Karpas-422 (cell line): ENCODE measurements around the gene SLX4. TPM values are rescaled to one million over a fixed set of nuclear protein-coding genes. Genes with fewer than 3 reads are reported as not detected.

Experiments used
- DNase-seq: peaks from one replicate; pipeline ENCODE4 v3.0.0-alpha.2; 2015
- H2AFZ ChIP-seq: fragments of 200-600 bp; sonication (generic); 2 replicates; pipeline ENCODE4 v1.6.1; 2014; ENCODE audit warnings: antibody characterized with exemption, low read length, mixed read lengths
- H3K27ac ChIP-seq: fragments of 200-600 bp; sonication (generic); 2 replicates; pipeline ENCODE4 v1.5.1; 2014; ENCODE audit warnings: mild to moderate bottlenecking, low read length, moderate library complexity
- H3K27me3 ChIP-seq: fragments of 200-600 bp; sonication (generic); 2 replicates; pipeline ENCODE4 v1.6.1; 2014; ENCODE audit warnings: low read length, mixed read lengths
- H3K36me3 ChIP-seq: fragments of 200-600 bp; sonication (generic); 2 replicates; pipeline ENCODE4 v1.6.1; 2014; ENCODE audit warnings: low read length, mixed read lengths; ENCODE audit not compliant: insufficient read depth
- H3K4me1 ChIP-seq: fragments of 200-600 bp; sonication (generic); 2 replicates; pipeline ENCODE4 v1.6.1; 2014; ENCODE audit warnings: mild to moderate bottlenecking, low read length, mixed read lengths
- H3K4me2 ChIP-seq: fragments of 200-600 bp; sonication (generic); 2 replicates; pipeline ENCODE4 v1.6.1; 2014; ENCODE audit warnings: low read length, low read depth, mild to moderate bottlenecking; ENCODE audit not compliant: poor library complexity, severe bottlenecking
- H3K4me3 ChIP-seq: fragments of 200-600 bp; sonication (generic); 2 replicates; pipeline ENCODE4 v1.5.1; 2014; ENCODE audit warnings: mild to moderate bottlenecking, antibody characterized with exemption, low read length, mixed read lengths
- H3K79me2 ChIP-seq: fragments of 200-600 bp; sonication (generic); 2 replicates; pipeline ENCODE4 v1.6.1; 2014; ENCODE audit warnings: mild to moderate bottlenecking, low read length, mixed read lengths
- H3K9ac ChIP-seq: fragments of 200-600 bp; sonication (generic); 2 replicates; pipeline ENCODE4 v1.6.0; 2014; ENCODE audit warnings: low read length
- H3K9me2 ChIP-seq: fragments of 200-600 bp; sonication (generic), shearing (Covaris generic); replicated peaks from 2 replicates; pipeline ENCODE4 v1.6.0; 2014; ENCODE audit warnings: mild to moderate bottlenecking, low read length, moderate library complexity; ENCODE audit not compliant: insufficient read depth
- H3K9me3 ChIP-seq: fragments of 300-700, 200-600 bp; sonication (generic); 2 replicates; pipeline ENCODE4 v1.6.1; 2014; ENCODE audit warnings: low read length, mixed read lengths
- H4K20me1 ChIP-seq: fragments of 200-600 bp; sonication (generic); 2 replicates; pipeline ENCODE4 v1.6.1; 2014; ENCODE audit warnings: mild to moderate bottlenecking, antibody characterized with exemption, low read length, low read depth; ENCODE audit not compliant: insufficient read depth
- total RNA-seq: library from RNA; depleted of rRNA; stranded (reverse); fragments of >200 nt; shearing (Covaris generic); gene quantifications from 2 replicates; pipeline ENCODE4 v1.2.3, GENCODE V29; 2014; ENCODE audit warnings: low replicate concordance

The SLX4 gene
- total RNA-seq, 1 experiment from 2014 or later = 9.1 TPM

DNA sequence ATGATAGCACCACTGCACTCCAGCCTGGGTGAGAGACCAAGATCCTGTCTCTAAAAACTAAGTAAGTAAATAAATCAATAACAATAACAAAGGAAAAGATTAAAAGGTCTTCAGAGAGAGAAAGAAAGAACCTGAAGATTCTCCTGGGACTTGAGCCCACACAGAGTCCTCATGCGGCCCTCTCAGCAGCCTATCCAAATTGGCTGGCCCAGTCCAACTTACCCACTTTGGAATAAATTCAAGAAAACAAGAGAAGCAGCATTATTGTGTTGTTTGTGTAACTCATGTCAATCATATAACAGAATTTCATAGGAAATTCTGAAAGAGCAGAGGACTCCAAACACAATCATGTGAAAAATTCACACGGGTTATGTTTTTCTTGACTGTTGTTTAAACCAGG, 3.8 kb downstream of the SLX4 start:
- peak overlapping the region; percentile 34 for H3K4me2 ChIP-seq
- H3K79me2 ChIP-seq = peaks cover 43% of the 10 kb centered on the region

DNA sequence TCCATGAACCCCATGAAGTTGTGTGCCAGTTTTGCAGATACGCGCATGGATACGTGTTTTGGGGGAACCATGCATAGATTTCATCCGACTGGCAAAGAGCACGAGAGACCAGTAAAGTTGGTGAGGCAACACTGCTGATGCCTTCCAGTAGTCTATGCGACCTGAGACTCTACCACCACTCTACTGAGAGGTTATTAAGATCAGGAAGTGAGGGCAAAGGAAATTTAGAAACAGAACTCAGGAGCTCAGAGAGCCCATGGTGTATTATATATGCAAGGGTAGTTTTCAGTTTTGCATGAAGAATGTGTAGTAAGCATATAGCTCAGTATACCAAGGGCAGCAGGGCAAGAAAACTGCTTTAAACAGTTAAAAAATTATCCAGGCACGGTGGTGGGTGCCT, 4.2 kb downstream of the SLX4 start:
- Histone ChIP-seq H3K27ac (peak overlapping the region; percentile 84), H3K9ac (peak overlapping the region; percentile 34; the same call in 1 of the 2 replicates), H4K20me1 (no peaks in the 10 kb centered on the region), H3K27me3 (no peaks in the 10 kb centered on the region), H3K4me2 (peak overlapping the region; percentile 34), H3K79me2 (peaks cover 39% of the 10 kb centered on the region), H3K9me2 (no peaks in the 10 kb centered on the region), H3K4me1 (peaks cover 38% of the 10 kb centered on the region), H3K36me3 (peaks cover 11% of the 10 kb centered on the region; the same call in 1 of the 2 replicates), H3K9me3 (no peaks in the 10 kb centered on the region), H3K4me3 (peak overlapping the region; percentile 21; the same call in 1 of the 2 replicates), H2AFZ (no peak overlapping the region)
- peak; percentile 65 for DNase-seq

More for the DNA sequence above, 3.8 kb downstream of the SLX4 start:
- Histone ChIP-seq H3K4me3 (peak overlapping the region; percentile 21; the same call in 1 of the 2 replicates), H3K4me1 (peaks cover 39% of the 10 kb centered on the region), H4K20me1 (no peaks in the 10 kb centered on the region), H3K27me3 (no peaks in the 10 kb centered on the region), H3K9me2 (no peaks in the 10 kb centered on the region), H2AFZ (no peak overlapping the region), H3K27ac (peak overlapping the region; percentile 84), H3K36me3 (peaks cover 11% of the 10 kb centered on the region; the same call in 1 of the 2 replicates), H3K9me3 (no peaks in the 10 kb centered on the region), H3K9ac (peak overlapping the region; percentile 34)
- no peak for DNase-seq

DNA sequence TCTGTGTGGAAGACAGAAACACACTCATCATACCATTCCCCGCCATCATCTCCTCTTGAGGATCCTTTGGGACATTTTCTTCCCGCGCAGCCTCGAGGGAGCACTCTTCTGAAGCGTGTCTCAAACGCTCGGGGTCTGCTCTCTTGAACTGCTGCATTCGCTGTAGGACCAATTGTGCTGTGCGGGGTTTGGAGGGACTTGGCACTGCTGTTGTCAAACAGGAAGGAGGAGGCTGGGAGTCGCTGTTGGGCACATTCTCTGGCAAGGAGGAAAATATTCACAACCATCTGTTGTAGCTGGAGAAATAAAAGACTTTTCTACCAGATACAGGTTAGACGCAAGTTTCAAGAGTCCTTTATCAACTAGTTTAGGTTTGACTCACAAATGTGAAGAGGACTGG, 5.0 kb downstream of the SLX4 start:
- Histone ChIP-seq H3K27ac (peak overlapping the region; percentile 84), H3K27me3 (no peaks in the 10 kb centered on the region), H3K4me3 (no peak overlapping the region), H3K79me2 (peaks cover 33% of the 10 kb centered on the region), H2AFZ (no peak overlapping the region), H3K4me2 (no peak overlapping the region), H4K20me1 (no peaks in the 10 kb centered on the region), H3K36me3 (peaks cover 16% of the 10 kb centered on the region), H3K9ac (no peak overlapping the region), H3K4me1 (peaks cover 38% of the 10 kb centered on the region), H3K9me2 (no peaks in the 10 kb centered on the region), H3K9me3 (no peaks in the 10 kb centered on the region)
- no peak for DNase-seq

- peaks cover 8% of the 10 kb centered on the region for H3K4me1 ChIP-seq
- H3K79me2 ChIP-seq = 0 out of 2 replicates have a peak, but pooled peaks cover 6% of the 10 kb centered on the region
- no peaks in the 10 kb centered on the region for H3K9me3 ChIP-seq
- no peak overlapping the region for H3K27ac ChIP-seq
- H3K36me3 ChIP-seq = peaks cover 17% of the 10 kb centered on the region
- H3K27me3 ChIP-seq = no peaks in the 10 kb centered on the region
- H2AFZ ChIP-seq = no peak overlapping the region
- H3K9ac ChIP-seq = no peak overlapping the region
- no peaks in the 10 kb centered on the region for H4K20me1 ChIP-seq
- no peak overlapping the region for H3K4me2 ChIP-seq
- DNase-seq = no peak
- no peak overlapping the region for H3K4me3 ChIP-seq
- no peaks in the 10 kb centered on the region for H3K9me2 ChIP-seq
Measured at GRCh38 chr16:3602320-3602653, 9.1 kb downstream of the SLX4 start.

- no peaks in the 10 kb centered on the region for H4K20me1 ChIP-seq
- H3K27ac ChIP-seq = no peak overlapping the region
- H3K4me3 ChIP-seq = no peak overlapping the region
- H3K9me2 ChIP-seq = no peaks in the 10 kb centered on the region
- H3K36me3 ChIP-seq = peaks cover 17% of the 10 kb centered on the region
- no peak overlapping the region for H2AFZ ChIP-seq
- peaks cover 3% of the 10 kb centered on the region; the same call in 1 of the 2 replicates for H3K4me1 ChIP-seq
- 0 out of 2 replicates have a peak, but pooled peaks cover 6% of the 10 kb centered on the region for H3K79me2 ChIP-seq
- H3K4me2 ChIP-seq = no peak overlapping the region
- no peaks in the 10 kb centered on the region for H3K27me3 ChIP-seq
- no peak overlapping the region for H3K9ac ChIP-seq
- no peaks in the 10 kb centered on the region for H3K9me3 ChIP-seq
- DNase-seq = no peak
Measured at GRCh38 chr16:3601614-3602319, 9.6 kb downstream of the SLX4 start.

- no peaks in the 10 kb centered on the region for H3K27me3 ChIP-seq
- H4K20me1 ChIP-seq = no peaks in the 10 kb centered on the region
- no peaks in the 10 kb centered on the region for H3K9me2 ChIP-seq
- no peak overlapping the region for H3K27ac ChIP-seq
- no peaks in the 10 kb centered on the region for H3K4me1 ChIP-seq
- H3K9ac ChIP-seq = no peak overlapping the region
- no peak overlapping the region for H2AFZ ChIP-seq
- no peaks in the 10 kb centered on the region for H3K9me3 ChIP-seq
- DNase-seq = no peak
- peaks cover 12% of the 10 kb centered on the region for H3K36me3 ChIP-seq
- no peak overlapping the region for H3K4me2 ChIP-seq
- H3K4me3 ChIP-seq = no peak overlapping the region
- no peaks in the 10 kb centered on the region for H3K79me2 ChIP-seq
Measured at GRCh38 chr16:3599922-3600321, 11.5 kb downstream of the SLX4 start.

GRCh38 chr16:3599121-3599520, 12.3 kb downstream of the SLX4 start:
- no peaks in the 10 kb centered on the region for H4K20me1 ChIP-seq
- no peak for DNase-seq
- no peak overlapping the region for H2AFZ ChIP-seq
- no peaks in the 10 kb centered on the region for H3K27me3 ChIP-seq
- H3K9me3 ChIP-seq = no peaks in the 10 kb centered on the region
- no peaks in the 10 kb centered on the region for H3K79me2 ChIP-seq
- no peak overlapping the region for H3K27ac ChIP-seq
- H3K9ac ChIP-seq = no peak overlapping the region
- no peaks in the 10 kb centered on the region for H3K4me1 ChIP-seq
- H3K36me3 ChIP-seq = peaks cover 12% of the 10 kb centered on the region
- H3K9me2 ChIP-seq = no peaks in the 10 kb centered on the region
- no peak overlapping the region for H3K4me3 ChIP-seq
- H3K4me2 ChIP-seq = no peak overlapping the region

DNA sequence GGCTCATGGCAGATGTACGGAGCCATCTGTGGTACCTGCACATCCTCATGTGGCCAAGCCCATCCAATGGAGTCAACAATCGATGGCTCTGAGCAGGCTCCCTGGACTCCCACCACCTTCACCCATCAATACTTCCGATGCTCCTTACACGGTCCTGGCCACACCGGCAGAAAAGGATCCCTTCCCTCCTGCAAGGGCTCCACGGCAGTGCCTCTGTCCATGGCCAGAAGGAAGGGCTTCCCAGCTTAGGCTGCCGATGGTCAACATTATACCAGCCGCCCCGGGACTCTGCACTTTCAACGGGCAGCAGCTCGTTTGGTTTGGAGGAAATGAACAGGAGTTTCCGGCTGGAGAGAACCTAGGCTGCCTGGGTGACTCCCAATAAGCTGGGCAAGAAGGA, 13.2 kb downstream of the SLX4 start:
- Histone ChIP-seq H3K79me2 (no peaks in the 10 kb centered on the region), H2AFZ (no peak overlapping the region), H4K20me1 (no peaks in the 10 kb centered on the region), H3K4me1 (no peaks in the 10 kb centered on the region), H3K27ac (no peak overlapping the region), H3K36me3 (peaks cover 12% of the 10 kb centered on the region), H3K27me3 (no peaks in the 10 kb centered on the region), H3K9me2 (no peaks in the 10 kb centered on the region), H3K9ac (no peak overlapping the region), H3K4me3 (no peak overlapping the region), H3K4me2 (no peak overlapping the region), H3K9me3 (no peaks in the 10 kb centered on the region)
- no peak for DNase-seq
